Measurements from ENCODE around the gene TTC32.
"Not testable (repeated sequence)": the region's sequence is repeated elsewhere in the genome, so short reads cannot be mapped to it uniquely, and the experiment has no call there.

Gene TTC32

DNA sequence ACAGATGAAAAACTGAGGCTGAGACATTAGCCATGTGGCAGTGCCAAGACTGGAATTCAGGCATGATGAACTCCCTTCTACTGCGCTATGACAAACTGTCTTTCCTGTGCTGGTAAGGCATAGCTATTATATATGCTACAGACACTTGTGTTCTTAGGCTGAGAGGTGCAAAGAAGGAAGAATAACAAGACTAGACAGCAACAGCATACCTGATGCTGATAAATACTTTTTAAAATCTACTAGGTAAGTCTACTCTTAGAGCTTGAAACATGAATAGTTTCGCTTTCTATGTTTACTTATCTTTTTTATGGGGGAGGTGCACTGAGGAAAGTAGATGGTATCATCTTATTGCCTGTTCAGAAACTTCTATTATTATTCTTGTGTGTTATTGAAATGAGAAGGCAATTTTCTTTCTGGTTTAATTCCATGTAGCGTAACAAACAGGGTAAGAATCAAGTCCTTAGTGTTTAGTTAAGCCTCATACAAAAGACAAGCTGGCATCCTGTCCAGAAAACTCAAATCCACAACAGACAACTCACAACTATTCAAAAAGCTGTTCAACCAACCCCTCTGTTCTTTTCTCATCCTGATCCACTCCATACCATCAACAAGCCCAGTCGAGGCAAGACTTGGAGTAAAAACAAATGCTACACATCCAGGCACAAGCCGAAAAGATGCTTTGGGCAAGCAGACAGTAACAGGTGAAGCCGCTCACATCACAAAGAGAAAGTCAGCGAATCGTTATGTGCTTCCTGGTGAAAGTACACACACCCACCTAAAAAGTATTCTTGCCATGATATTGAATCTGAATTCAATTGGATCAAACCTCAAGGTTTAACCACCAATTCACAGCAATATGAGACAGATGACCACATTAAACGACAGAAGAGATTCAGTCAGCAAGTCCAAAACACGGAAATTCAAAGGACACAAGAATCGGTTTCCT, 1.5 kb downstream of the TTC32 start:
- DNase-seq (ENCODE audit: low spot score): peak; percentile 24

DNA sequence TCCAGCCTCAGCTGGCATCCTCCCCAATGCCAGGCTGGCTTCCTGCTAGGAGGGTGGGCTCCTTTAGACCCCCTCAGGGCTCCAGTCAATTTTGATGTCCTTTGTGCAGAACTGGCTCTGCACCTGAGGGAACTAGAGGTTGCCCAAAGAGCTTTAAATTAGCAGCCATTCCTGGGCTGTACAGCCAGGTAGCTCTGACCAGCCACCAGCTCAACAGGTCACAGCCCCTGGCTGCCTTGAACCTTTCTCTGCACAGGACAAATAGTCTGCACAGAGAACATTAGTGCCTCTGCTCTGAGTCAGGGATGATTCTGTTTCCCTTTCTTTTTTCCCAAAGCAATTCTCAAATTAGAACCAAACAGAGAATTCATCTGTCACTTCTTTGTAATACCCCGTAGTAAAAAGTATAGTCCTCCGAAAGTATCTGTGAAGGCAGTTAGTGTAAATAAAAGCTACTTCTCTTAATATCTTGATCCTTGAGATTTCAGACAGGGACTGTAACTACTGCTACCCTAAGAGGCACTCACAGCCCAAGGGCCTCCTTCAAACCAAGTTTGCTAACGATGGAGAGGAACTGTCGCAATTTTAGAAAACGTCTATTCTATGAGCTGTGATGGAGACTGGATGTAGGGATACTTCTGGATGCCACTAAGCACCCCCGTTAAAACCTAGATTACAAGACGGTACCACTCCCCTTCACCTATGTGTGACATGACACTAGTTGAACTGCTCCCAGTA, 3.0 kb downstream of the TTC32 start:
- no peak for DNase-seq (ENCODE audit: low spot score)

DNA sequence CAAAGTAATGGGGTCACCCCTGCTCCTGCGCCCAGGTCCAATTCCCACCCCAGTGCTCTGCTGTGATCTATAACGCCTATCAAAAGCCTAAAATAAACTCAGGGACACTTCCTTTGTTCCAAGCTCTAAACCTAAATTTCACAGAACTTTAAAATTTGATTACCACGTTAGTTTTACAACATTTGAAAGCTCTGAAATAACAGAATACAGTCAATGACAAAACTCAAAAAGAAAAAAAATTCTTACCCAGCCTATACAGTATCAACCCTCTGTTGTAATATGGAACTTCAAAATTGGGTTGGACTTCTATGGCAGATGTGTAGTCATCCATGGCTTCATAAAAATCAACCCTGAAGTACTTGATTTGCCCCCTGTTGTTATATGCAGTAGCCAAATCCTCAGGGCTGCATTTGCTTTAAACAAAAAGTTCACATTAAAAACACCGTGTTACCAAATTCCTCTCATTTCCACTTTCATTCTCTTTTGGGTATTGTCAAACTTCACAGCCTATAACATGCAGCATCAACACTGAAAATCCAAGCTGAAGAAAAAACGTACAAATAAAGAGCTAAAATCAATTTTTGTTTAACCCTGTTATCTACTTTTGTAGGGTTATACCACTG, 4.0 kb downstream of the TTC32 start:
- DNase-seq (ENCODE audit: low spot score): no peak

DNA sequence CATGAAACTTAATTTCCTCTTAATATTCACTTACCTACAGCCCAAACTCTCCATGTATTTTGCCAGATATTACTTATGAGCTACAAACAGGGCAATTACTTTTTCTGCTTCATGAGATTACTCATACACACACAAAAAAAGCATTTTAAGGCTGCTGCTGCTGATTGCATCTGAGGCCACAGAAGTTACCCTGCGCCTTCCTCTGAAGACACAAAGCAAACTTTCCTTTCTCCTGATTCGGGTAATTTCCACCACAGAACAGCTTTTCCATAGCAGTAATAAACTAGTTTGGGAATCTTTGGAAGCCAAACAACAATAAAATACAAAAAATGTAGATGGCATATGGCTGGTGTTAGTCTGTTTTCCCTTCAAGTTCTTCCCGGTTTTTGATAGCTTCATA, 6.2 kb downstream of the TTC32 start:
- no peak for DNase-seq (ENCODE audit: low spot score)

DNA sequence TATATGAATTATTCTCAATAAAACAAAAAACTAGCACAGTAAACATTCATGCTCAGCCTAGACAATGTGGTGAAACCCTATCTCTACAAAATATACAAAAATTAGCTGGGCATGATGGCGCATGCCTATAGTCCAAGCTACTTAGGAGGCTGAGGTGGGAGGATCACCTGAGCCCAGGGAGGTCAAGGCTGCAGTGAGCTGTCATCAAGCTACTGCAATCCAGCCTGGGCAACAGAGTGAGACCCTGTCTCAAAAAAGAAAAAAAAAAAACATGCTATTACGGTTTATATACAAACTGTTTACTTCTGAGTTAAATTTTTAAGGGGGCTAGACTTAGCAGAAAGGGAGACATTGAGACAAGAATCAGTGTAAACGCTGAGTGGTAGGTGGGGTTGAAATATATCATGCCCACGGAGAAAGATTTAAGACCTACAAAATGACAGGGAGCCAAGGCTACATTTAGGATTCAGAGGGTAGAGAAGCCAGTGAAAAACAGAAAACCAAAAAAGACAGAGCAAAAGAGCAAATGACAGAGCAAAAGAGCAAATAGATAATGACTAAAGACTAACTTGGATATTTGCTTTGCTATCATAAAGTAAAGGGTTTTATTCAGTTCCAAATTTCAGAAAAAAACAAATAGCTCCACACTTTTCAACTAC, 7.5 kb downstream of the TTC32 start:
- no peak for DNase-seq (ENCODE audit: low spot score)

DNA sequence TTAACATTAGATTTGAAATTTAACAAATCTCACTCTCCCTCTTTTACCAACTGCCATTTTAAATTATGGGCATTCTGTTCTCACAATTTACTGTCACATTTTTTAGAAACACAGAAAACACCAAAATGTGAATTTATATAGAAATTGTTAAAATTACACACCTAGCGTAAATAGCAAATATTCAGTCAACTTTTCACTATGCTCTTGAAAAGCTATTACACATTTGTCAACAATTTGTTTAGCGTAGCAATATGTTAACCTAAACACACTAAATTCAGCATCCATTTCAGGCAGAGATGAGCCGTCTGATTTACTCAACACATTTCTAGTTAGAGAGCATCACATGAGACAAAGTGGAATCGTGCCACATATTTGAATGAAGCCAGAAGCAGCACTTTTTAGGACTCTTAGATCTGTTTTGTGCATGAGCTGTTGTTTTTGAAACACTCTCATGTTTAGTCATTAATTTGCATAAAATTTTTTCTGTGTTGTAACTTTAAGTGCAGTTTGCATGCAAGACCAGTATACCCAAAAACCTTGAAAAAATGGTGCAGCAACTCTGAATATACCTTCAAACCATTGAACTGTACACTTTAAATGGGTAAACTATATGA, 8.2 kb downstream of the TTC32 start:
- no peak for DNase-seq (ENCODE audit: low spot score)

DNA sequence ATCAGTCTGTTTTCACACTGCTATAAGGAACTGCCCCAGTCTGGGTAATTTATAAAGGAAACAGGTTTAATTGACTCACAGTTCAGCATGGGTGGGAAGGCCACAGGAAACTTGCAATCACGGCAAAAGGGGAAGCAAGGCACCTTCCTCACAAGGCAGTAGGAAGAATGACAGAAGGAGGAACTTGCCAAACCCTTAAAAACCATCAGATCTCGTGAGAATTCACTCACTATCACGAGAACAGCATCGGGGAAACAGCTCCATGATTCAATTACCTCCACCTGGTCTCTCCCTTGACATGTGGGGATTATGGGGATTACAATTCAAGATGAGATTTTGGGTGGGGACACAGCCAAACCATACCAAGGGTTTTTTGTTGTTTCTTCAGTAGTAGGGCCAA, 9.8 kb downstream of the TTC32 start:
- peak; percentile 30 for DNase-seq (ENCODE audit: low spot score)

DNA sequence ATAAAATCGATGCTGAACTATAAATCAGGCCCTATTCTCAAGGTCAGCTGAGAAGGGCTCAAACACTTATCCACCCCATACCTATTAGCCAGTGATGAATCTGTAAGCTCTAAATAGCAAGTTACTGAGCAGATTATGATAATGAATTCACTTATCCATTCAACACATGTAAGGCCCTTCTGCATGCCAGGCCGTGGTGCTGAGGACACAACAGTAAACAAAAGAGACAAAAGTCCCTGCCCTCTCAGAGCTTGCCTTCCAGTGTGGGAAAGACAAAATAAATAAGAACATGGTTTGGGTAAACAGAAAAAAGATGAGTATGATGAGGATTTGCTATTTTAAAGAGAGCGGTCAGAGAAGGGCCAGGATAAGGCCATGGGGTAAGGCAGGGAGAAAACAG, 11.7 kb downstream of the TTC32 start:
- no peak for DNase-seq (ENCODE audit: low spot score)

DNA sequence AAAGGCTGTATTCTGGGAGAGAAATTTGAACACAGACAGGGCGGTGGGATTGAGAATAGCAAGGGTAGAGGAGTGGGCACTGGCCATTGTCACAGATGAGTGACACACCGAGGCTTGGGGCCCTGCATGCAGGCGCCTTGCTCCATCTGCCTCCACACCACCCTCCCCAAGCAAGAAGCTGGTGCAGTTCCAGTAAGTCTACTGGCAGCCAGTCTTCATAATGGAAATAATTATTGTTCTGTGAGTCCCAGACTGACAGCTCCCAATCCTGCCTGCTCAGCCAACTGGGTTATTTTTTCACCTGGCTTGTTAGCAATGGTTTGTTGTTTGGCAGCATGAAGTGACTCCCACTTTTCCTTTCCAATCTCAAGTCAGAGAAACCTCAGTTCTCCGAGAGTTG, 13.0 kb downstream of the TTC32 start:
- no peak for DNase-seq (ENCODE audit: low spot score)

DNA sequence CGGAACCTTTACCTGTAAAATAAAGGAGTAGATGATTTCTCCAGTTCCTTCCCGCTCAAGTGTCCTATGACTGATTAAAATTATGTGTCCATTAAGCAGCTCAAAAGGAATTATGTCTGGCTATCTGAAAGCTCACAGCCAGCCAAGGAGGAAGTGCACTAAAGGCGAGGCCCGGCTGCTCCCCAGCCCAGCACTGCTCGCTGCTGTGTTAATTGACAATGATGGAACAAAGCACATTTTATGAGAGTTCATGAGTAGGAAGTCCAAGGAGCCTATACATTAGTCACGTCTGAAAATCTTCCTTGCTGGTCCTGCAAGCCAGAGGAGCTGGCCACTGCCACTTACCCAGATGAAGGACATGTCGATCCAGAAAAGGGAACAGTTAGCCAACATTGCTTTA, 14.3 kb downstream of the TTC32 start:
- DNase-seq (ENCODE audit: low spot score): peak; percentile 19

DNA sequence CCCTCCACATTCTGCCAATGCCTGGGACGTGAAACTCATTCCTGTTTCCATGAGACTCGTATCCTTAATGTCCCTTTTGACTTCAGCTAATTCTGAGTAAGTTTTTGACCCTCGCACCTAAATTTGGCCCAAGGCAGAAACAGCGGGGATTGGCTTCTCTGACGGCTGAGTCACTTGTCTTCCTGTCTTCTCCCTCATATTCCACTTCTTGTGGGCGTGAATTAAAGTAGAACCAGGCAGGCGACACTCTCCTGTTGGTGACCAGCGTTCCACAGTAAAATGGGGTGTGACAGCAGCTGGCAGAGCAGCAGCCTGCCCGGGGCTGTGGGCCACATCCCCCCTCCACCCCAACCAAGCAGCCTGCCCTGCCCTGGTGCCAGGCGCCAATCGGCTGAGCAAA, 15.5 kb downstream of the TTC32 start:
- DNase-seq (ENCODE audit: low spot score): no peak

DNA sequence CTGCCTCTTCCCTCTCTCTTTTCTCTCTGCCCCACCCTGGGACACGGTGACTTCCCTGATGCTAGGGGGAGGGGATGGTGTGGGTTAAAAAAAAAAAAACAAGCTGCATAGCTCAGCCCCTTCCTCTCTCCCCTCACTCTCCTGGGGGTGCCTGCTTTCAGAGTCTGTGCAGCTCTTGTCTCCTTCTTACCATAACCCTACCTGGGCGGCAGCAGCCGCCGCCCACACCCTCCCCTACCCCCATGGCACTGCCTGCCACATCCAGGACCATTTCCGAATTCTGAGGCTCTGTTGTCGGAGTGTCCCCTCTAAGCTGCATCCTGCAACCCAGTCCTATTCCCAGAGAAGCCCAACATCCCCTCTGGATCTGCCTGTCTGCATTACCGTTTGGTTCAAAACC, 16.0 kb downstream of the TTC32 start:
- no peak for DNase-seq (ENCODE audit: low spot score)

DNA sequence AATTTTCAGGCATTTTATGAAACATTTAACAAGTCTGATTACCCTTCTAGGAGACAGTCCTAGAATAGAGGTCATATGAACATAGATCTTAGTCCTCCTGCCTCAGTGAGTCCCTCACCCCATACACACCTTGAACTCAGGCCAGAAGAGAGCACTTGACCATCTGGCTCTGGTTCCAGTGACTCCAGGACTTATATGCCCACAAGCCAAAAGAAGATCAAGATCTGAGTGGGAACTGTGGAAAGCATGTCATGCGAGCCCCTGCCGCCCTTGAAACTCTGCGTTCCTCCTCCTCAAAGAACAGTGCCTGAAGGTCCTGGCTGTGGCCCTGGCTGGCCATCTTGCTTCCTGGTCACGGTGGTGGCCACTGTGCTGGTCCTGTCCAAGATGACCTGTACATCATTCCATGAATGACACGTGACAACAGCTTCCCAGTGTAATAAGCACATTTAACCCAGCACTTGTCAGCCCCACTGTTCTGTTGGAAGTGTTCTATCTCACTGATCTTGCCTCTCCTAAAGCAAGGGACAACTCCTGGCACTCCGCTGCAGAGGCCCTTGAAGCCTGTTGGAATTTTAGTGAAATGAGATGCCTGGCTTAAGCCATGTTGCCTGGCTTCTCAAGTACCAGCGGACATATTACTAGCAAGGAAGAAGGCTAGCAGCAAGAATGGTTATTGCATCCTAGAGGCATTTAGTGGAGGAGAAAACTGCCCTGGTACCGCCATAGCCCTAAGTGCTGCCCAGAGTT, 17.6 kb downstream of the TTC32 start:
- DNase-seq (ENCODE audit: low spot score): no peak

DNA sequence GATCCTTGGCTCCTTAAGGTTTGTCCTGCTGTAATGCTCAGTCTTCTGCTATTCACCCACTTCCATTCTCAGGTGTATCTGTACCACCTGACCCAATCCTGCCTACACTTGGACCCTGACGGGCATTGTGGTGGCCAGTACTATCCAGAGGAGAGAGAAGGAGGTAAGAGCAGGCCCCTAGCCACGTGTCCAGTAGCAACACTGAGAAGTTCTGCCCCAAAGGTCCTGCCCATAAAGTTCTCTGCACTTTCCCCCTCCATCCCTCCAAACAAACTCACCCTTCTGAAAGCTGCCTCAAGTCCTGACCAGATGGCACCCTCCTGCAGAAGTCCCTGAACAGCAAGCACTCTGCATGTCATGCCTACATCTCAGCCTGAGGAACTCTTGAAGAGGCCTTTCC, 18.3 kb downstream of the TTC32 start:
- no peak for DNase-seq (ENCODE audit: low spot score)

DNA sequence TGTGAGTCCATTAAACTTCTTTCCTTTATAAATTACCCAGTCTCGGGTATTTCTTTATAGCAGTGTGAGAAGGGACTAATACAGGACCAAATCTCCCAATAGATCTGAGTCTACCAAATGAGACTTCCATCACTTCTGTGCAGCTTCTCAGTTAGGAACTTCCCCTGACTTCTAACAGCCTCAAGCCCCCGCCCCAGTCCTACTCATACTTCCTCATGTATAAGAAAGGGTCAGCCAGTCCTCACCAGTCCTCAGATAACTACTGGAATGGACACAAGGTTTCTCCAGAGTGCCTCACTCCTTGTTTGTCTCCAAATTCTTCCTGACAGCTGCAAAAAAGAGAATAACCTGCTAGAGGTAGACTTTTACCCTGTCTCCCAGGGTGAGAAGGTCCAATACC, 19.5 kb downstream of the TTC32 start:
- DNase-seq (ENCODE audit: low spot score): no peak

DNA sequence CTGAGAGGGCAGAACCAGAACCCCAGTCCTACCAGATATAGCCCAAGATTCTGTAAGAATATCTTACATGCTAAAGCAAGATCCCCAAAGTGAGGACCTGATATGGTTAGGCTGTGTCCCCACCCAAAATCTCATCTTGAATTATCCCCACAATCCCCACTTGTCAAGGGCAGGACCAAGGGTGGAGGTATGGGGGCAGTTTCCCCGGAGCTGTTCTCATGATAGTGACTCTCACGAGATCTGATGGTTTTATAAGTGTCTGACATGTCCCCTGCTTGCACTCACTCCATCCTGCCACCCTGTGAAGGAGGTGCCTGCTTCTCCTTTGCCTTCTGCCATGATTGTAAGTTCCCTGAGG, 19.9 kb downstream of the TTC32 start:
- no peak for DNase-seq (ENCODE audit: low spot score)

DNA sequence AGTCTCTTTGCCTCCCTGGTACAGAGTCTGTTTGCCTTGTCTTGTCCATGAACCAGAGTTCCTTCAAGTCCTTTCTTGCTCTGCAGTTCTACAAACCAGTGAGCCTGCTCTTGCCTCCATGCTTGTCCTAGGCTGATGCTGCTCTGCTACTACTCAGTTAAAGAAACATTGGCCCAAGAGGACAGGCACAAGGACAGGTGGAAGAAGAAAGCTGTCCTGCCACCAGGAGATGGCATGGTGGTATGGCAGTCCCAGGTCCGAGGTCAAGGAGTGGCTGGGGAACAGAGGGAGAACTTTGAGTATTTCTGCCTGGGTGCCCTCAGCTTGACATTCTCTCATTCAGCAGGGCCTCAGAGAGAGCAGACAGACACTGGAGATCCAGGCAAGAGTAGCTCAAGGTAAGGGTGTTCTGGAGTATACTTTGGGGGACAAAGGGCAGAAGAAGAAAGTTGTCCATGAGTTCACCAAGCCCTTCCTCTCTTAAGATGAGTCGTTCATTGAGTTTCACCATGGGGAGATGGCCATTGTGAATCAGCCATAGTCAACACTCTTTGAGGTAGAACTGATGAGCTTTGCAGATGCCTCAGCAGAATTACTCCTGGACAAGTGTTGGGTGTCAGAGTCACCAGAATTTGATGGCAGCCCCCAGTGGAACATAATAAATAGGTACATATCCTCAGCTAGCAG, 20.4 kb downstream of the TTC32 start:
- DNase-seq (ENCODE audit: low spot score): no peak

DNA sequence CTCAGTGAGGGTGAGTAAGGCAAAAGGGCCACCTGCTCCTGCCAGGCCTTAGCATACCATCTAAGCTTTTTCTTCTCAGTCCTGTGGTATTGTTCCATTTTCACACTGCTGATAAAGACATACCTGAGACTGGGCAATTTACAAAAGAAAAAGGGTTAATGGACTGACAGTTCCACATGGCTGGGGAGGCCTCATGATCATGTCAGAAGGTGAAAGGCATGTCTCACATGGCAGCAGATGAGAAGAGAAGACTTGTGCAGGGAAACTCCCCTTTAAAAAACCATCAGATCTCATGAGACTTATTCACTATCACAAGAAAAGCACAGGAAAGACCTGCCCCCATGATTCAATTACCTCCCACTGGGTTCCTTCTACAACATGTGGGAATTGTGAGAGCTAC, 21.6 kb downstream of the TTC32 start:
- DNase-seq (ENCODE audit: low spot score): not testable (repeated sequence)

DNA sequence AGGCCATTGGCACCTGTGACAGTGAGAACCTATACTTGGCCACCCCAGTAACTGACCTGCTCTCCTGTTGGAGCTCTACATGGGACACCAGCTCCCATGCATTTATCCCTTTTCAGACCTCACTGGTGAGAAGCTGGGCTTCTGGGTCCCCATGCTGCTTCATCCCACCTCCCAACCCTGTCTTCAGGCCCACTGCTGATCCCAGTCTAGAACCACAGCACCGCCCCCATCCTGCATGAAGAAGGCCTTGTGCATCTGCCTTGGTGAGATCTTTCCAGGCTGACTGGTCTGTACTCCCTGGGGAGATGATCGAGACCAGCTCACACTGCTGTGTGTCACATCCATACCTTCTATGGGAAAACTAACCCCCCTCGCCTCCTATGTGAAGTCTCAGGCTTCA, 22.7 kb downstream of the TTC32 start:
- DNase-seq (ENCODE audit: low spot score): no peak

DNA sequence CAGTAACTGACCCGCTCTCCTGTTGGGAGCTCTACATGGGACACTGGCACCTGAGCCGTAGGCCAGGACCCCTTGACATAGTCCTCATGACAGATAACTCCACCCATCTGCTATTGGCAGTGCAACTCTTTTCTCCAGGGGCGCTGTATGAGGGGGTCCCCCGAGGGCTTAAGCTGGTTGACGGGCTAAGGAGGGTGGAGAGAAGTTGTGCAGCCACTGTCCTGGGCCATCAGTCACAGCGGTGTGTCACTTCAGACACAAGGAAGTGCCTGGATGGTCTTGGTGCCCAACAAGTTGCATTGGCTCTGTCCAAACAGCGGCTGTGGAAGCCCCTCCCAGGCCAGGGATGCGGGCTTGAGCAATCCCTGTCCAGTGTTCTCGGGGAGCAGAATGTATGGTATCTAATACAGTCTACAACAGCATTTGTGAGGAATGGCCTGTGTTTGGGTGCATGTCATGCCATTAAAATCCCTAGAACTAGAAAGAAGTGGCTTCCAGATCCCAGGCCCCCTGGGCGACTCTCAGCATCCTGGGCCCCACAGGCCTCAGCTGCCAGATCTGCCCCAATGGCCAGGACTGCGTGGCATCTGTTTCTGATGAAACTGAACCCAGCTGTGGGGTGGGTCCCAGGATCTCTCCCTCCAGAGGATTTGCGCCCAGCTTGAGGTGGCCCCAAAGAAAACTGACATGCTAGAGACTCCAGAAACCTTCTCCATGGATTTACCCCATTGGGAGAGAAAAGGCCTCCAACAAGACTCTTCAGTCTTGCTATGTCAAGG, 23.3 kb downstream of the TTC32 start:
- DNase-seq (ENCODE audit: low spot score): no peak
